ENCODE results near the gene DPP8. TPM values are rescaled to one million over a fixed set of nuclear protein-coding genes. Genes with fewer than 3 reads are reported as not detected.
"Not testable (repeated sequence)": the region's sequence is repeated elsewhere in the genome, so short reads cannot be mapped to it uniquely, and the experiment has no call there.

DPP8 gene
- total RNA-seq, 2 donors from 2014 or later: 34.2 to 34.3 TPM

DNA sequence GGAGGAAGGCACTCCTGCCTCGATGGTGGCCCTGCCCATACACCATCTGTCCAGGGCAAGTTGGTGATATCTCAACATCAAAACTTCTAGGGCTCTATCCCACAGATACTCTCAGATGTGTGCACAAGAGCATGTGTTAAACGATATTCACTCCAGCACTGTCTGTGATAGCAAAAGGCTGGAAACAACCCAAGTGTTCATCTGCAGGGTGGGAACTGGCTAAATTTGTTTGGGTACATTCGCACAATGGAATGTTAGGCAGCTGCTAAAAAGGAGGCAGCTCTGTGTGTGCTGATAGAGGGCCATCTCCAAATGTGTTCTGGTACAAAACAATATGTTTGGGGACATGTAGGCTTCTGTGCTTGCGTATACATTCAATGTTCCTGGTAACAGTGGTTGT, 114.5 kb downstream of the DPP8 start:
- TF ChIP-seq, protein P1, sequence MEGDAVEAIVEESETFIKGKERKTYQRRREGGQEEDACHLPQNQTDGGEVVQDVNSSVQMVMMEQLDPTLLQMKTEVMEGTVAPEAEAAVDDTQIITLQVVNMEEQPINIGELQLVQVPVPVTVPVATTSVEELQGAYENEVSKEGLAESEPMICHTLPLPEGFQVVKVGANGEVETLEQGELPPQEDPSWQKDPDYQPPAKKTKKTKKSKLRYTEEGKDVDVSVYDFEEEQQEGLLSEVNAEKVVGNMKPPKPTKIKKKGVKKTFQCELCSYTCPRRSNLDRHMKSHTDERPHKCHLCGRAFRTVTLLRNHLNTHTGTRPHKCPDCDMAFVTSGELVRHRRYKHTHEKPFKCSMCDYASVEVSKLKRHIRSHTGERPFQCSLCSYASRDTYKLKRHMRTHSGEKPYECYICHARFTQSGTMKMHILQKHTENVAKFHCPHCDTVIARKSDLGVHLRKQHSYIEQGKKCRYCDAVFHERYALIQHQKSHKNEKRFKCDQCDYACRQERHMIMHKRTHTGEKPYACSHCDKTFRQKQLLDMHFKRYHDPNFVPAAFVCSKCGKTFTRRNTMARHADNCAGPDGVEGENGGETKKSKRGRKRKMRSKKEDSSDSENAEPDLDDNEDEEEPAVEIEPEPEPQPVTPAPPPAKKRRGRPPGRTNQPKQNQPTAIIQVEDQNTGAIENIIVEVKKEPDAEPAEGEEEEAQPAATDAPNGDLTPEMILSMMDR (IDR thresholded peaks at IDR 0.05): no peak
- no peaks in the 10 kb centered on the region for H3K4me1 ChIP-seq
- no peaks in the 10 kb centered on the region for H3K27me3 ChIP-seq
- H3K9ac ChIP-seq (ENCODE audit: low read depth in 2 of 2, low read length in 2 of 2): no peak overlapping the region
- intact Hi-C loops (cut with DNase I): no loop called here
- no peak for DNase-seq
- no peaks in the 10 kb centered on the region for H3K36me3 ChIP-seq
- no peak overlapping the region for H3K27ac ChIP-seq
- no peak overlapping the region for H3K4me3 ChIP-seq
- H3K9me3 ChIP-seq: no peaks in the 10 kb centered on the region

DNA sequence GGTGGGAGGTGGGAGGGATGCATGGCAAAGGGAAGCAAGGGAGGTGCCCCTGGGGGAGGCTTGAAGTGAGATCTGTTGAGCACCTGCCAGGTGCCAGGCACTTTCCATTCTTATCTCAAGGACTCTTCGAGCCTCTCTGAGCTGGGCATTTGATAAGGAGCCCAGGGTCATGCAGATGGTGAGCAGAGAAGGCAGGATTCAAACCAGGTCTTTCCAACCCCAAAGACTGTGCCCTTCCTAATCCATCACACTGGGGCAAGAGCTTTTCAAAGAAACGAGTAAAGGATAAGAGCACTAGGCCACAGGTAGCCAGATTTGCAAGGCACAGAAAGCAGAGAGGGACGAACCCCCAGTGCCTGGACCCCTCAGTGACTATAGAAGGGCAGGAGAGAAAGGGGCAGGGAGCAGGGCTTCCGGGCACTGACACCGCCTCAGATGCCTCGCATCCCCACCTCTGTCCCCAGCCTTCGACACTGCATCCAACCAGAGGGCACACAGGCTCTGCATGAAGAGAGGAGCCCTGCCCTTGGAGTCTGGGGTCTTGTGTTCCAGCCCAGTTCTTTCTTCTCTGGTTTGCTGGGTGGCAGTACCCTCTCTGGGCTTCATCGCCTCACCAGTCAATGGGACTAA, 115.8 kb downstream of the DPP8 start:
- Histone ChIP-seq H3K27ac (no peak overlapping the region), H3K4me1 (no peaks in the 10 kb centered on the region), H3K4me3 (no peak overlapping the region), H3K36me3 (no peaks in the 10 kb centered on the region), H3K9me3 (no peaks in the 10 kb centered on the region), H3K27me3 (peaks cover 8% of the 10 kb centered on the region), H3K9ac (ENCODE audit: low read depth in 2 of 2, low read length in 2 of 2) (no peak overlapping the region)
- TF ChIP-seq, protein P1 (IDR thresholded peaks at IDR 0.05): no peak
- no peak for DNase-seq
- intact Hi-C loops (cut with DNase I): no loop called here

DNA sequence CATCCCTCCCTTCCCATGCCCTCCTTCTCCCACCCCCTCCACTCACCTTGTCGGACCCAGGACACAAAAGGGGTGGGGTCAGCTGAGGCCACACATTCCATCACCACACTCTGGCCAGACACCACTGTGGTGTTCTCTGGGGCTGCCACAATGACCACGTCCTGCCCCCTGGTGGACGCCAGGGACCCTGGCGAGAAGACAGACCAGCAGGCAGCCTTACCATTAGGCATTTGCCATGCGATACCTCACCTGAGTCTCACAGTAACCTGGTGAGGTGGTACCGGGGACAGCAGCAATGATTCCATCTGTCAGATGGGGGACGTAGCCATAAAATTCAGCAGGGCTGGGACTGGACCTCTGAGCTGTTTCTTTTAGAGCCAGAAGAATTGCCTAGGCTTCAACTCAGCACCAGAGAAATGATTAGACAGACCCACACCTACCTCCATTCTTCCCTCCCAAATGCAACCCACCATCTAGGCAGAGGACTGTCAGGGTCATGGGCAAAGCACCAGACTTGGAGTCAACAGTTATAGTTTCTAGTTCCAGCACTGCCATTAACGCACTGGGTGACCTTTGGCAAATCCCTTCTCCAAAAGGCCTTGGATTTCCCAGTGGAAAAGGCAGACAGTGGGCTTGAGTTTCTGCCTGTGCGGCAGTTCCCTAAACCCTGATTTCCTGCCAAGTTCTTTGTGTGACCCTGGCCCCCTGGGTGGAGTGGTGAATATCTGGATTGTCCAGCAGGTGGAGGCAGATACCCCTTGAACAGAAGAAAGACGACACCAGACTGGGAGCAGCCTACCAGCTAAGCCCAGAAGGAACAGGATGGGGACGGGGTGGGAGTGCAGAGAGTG, 116.5 kb downstream of the DPP8 start:
- intact Hi-C loops (cut with DNase I): no loop called here
- no peaks in the 10 kb centered on the region for H3K36me3 ChIP-seq
- no peak overlapping the region for H3K27ac ChIP-seq
- peak; percentile 66 for DNase-seq
- peaks cover 12% of the 10 kb centered on the region for H3K27me3 ChIP-seq
- TF ChIP-seq, protein P1 (IDR thresholded peaks at IDR 0.05): peak; percentile 40
- no peaks in the 10 kb centered on the region for H3K9me3 ChIP-seq
- no peaks in the 10 kb centered on the region for H3K4me1 ChIP-seq
- H3K9ac ChIP-seq (ENCODE audit: low read depth in 2 of 2, low read length in 2 of 2): no peak overlapping the region
- no peak overlapping the region for H3K4me3 ChIP-seq

DNA sequence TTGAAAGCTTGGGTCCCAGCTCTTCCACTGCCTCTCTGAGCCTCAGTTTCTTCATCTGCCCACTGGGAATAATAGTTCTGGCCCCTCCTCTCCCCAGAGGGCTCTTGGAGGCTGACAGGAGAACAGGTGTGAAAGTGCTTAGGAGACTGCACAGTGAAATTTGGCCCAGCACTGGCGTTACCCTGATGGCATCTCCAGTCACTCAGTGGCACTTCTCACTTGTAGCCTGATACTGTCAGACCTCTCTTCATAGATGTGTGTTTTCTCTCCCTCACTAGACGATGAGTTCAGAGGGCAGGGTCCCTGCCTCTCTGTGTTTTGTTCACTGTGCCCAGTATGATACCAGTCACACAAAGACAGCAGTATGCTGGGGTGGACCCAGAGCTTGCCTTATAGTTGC, 117.5 kb downstream of the DPP8 start:
- H3K4me3 ChIP-seq: no peak overlapping the region
- no peak for DNase-seq
- H3K4me1 ChIP-seq: no peaks in the 10 kb centered on the region
- no peaks in the 10 kb centered on the region for H3K9me3 ChIP-seq
- no peak overlapping the region for H3K27ac ChIP-seq
- intact Hi-C loops (cut with DNase I): no loop called here
- TF ChIP-seq, protein P1 (IDR thresholded peaks at IDR 0.05): no peak
- no peak overlapping the region for H3K9ac ChIP-seq (ENCODE audit: low read depth in 2 of 2, low read length in 2 of 2)
- H3K36me3 ChIP-seq: no peaks in the 10 kb centered on the region
- peaks cover 20% of the 10 kb centered on the region for H3K27me3 ChIP-seq

DNA sequence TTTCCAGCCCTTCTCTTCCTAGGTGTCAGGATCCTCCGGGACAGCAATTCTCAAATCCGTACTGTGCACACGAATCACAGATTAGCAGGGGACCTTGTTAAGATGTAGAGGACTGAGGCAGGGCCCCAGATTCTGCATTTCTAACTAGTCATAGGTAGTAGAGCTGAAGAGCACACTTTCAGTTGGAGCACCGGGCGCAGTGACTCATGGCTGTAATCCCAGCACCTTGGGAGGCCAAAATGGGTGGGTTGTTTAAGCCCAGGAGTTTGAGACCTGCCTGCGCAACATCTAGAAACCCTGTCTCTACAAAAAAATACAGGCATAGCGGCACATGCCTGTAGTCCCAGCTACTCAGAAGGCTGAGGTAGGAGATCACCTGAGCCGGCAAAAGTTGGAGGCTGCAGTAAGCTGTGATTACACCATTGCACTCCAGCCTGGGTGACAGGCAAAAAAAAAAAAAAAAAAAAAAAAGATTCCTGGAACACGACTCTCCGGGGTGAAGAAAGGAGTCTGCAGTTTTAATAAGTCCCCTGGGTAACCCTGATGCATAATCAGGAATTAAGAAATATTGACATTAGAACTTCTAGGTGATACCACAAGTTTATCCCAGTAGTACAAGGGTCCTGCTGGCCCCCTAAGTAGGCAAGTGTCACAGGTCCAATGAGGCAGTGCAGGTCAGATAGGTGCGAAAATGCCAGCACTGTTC, 118.3 kb downstream of the DPP8 start:
- Histone ChIP-seq H3K4me1 (no peaks in the 10 kb centered on the region), H3K9ac (ENCODE audit: low read depth in 2 of 2, low read length in 2 of 2) (no peak overlapping the region), H3K27me3 (peaks cover 20% of the 10 kb centered on the region), H3K36me3 (no peaks in the 10 kb centered on the region), H3K9me3 (no peaks in the 10 kb centered on the region), H3K27ac (no peak overlapping the region), H3K4me3 (no peak overlapping the region)
- intact Hi-C loops (cut with DNase I): no loop called here
- TF ChIP-seq, protein P1 (IDR thresholded peaks at IDR 0.05): no peak
- DNase-seq: no peak

DNA sequence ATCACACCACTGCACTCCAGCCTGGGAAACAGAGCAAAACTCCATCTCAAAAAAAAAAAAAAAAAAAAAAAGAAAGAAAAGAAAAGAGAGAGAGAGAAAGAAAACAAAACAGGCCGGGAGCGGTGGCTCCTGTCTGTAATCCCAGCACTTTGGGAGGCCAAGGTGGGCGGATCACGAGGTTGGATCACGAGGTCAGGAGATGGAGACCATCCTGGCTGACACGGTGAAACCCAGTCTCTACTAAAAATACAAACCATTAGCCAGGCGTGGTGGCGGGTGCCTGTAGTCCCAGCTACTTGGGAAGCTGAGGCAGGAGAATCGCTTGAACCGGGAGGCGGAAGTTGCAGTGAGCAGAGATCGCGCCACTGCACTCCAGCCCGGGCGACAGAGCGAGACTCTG, 119.0 kb downstream of the DPP8 start:
- peaks cover 20% of the 10 kb centered on the region for H3K27me3 ChIP-seq
- DNase-seq; H3K9me3 ChIP-seq; H3K4me1 ChIP-seq; H3K36me3 ChIP-seq; H3K27ac ChIP-seq; H3K4me3 ChIP-seq; intact Hi-C loops (cut with DNase I); H3K9ac ChIP-seq (ENCODE audit: low read depth in 2 of 2, low read length in 2 of 2): not testable (repeated sequence)
